OCI-LY1 (cell line): ENCODE measurements around the gene PVALEF.

Source experiments
- H2AFZ ChIP-seq: fragments of 200-600 bp; sonication (generic), shearing (Covaris generic); 2 replicates; pipeline ENCODE4 v1.6.0; 2014; ENCODE audit warnings: antibody characterized with exemption, mild to moderate bottlenecking, low read length
- H3F3A ChIP-seq: fragments of 200-600 bp; sonication (generic), shearing (Covaris generic); 2 replicates; pipeline ENCODE4 v1.6.0; 2014; ENCODE audit warnings: mild to moderate bottlenecking, antibody characterized with exemption, low read length, moderate library complexity; ENCODE audit not compliant: insufficient read depth
- H3K27ac ChIP-seq: fragments of 200-600 bp; sonication (generic); 2 replicates; pipeline ENCODE4 v1.5.1; 2014; ENCODE audit warnings: low read length, mixed run types, mild to moderate bottlenecking, low read depth; ENCODE audit not compliant: poor library complexity, severe bottlenecking
- H3K27me3 ChIP-seq: fragments of 200-600 bp; sonication (generic); 2 replicates; pipeline ENCODE4 v1.6.0; 2014; ENCODE audit warnings: antibody characterized with exemption, mild to moderate bottlenecking, low read length, moderate library complexity; ENCODE audit not compliant: insufficient read depth
- H3K36me3 ChIP-seq: fragments of 200-600 bp; sonication (generic); 2 replicates; pipeline ENCODE4 v1.6.1; 2014; ENCODE audit warnings: mild to moderate bottlenecking, antibody characterized with exemption, low read length, moderate library complexity, mixed read lengths; ENCODE audit not compliant: insufficient read depth
- H3K4me1 ChIP-seq: fragments of 200-600 bp; sonication (generic); 2 replicates; pipeline ENCODE4 v1.5.1; 2014; ENCODE audit warnings: mild to moderate bottlenecking, low read length, moderate library complexity; ENCODE audit not compliant: insufficient read depth, severe bottlenecking
- H3K4me2 ChIP-seq: fragments of 200-600 bp; sonication (generic), shearing (Covaris generic); 2 replicates; pipeline ENCODE4 v1.6.1; 2014; ENCODE audit warnings: low read length
- H3K4me3 ChIP-seq: fragments of 200-600 bp; sonication (generic); 2 replicates; pipeline ENCODE4 v1.5.1; 2014; ENCODE audit warnings: low read length, low read depth, mild to moderate bottlenecking, mixed read lengths; ENCODE audit not compliant: poor library complexity, severe bottlenecking
- H3K79me2 ChIP-seq: fragments of 200-600 bp; shearing (Covaris generic); 2 replicates; pipeline ENCODE4 v1.6.1; 2016; ENCODE audit warnings: mixed run types, low read length, mixed read lengths; ENCODE audit not compliant: insufficient read depth
- H3K9ac ChIP-seq: fragments of 200-600 bp; sonication (generic), shearing (Covaris generic); 2 replicates; pipeline ENCODE4 v1.6.1; 2014; ENCODE audit warnings: mild to moderate bottlenecking, low read length, mixed read lengths
- H3K9me2 ChIP-seq: fragments of 200-600 bp; sonication (generic), shearing (Covaris generic); 2 replicates; pipeline ENCODE4 v1.6.1; 2014; ENCODE audit warnings: low read depth, mild to moderate bottlenecking, low read length, mixed read lengths
- H3K9me3 ChIP-seq: fragments of 200-600 bp; shearing (Covaris generic); 2 replicates; pipeline ENCODE4 v1.6.1; 2014; ENCODE audit warnings: low read length, mixed read lengths
- H4K20me1 ChIP-seq: fragments of 200-600 bp; sonication (generic), shearing (Covaris generic); 2 replicates; pipeline ENCODE4 v1.6.0; 2016; ENCODE audit warnings: mild to moderate bottlenecking, low read length; ENCODE audit not compliant: insufficient read depth
- EZH2 ChIP-seq: fragments of 200-600 bp; sonication (generic), shearing (Covaris generic); IDR thresholded peaks from 2 replicates; pipeline ENCODE4 v1.8.0; 2017; ENCODE audit warnings: borderline replicate concordance, mixed run types, mild to moderate bottlenecking, antibody characterized with exemption, low read length, moderate library complexity, mixed read lengths
- TF ChIP-seq, protein P1 (sequence below): fragments of 200-600 bp; sonication (generic), shearing (Covaris generic); IDR thresholded peaks from 2 replicates; pipeline ENCODE4 v1.5.1; 2017; ENCODE audit warnings: mild to moderate bottlenecking, antibody characterized with exemption, low read length, moderate library complexity, mixed read lengths

The PVALEF gene

DNA sequence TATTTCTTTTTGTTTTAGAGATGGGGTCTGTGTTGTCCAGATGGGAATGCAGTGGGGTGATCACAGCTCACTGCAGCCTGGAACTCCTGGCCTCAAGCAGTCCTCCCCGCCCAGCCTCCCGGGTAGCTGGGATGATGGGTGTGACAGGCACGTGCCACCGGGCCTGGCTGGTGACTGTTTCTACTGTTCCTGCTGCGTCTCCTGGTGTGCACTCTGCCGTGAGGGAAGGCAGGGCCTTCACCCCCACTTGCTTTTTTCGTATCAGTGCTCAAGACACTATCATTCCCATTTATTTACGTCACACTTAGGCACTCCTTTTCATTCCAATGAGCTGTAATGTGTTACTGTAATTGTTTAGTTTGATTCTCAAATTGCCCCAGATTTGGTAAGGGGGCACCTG, 25.3 kb upstream of the PVALEF start:
- Histone ChIP-seq H3K9ac (no peak overlapping the region), H2AFZ (no peak overlapping the region), H3K27me3 (no peaks in the 10 kb centered on the region), H3K4me1 (no peaks in the 10 kb centered on the region), H3K27ac (no peak overlapping the region), H3K79me2 (no peaks in the 10 kb centered on the region), H3K9me2 (no peaks in the 10 kb centered on the region), H3K4me3 (no peak overlapping the region), H3K4me2 (no peak overlapping the region), H3K9me3 (no peaks in the 10 kb centered on the region), H3K36me3 (no peaks in the 10 kb centered on the region), H4K20me1 (no peaks in the 10 kb centered on the region), H3F3A (no peaks in the 10 kb centered on the region)
- TF ChIP-seq, protein P1, sequence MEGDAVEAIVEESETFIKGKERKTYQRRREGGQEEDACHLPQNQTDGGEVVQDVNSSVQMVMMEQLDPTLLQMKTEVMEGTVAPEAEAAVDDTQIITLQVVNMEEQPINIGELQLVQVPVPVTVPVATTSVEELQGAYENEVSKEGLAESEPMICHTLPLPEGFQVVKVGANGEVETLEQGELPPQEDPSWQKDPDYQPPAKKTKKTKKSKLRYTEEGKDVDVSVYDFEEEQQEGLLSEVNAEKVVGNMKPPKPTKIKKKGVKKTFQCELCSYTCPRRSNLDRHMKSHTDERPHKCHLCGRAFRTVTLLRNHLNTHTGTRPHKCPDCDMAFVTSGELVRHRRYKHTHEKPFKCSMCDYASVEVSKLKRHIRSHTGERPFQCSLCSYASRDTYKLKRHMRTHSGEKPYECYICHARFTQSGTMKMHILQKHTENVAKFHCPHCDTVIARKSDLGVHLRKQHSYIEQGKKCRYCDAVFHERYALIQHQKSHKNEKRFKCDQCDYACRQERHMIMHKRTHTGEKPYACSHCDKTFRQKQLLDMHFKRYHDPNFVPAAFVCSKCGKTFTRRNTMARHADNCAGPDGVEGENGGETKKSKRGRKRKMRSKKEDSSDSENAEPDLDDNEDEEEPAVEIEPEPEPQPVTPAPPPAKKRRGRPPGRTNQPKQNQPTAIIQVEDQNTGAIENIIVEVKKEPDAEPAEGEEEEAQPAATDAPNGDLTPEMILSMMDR = no peak
- no peak for TF ChIP-seq EZH2

DNA sequence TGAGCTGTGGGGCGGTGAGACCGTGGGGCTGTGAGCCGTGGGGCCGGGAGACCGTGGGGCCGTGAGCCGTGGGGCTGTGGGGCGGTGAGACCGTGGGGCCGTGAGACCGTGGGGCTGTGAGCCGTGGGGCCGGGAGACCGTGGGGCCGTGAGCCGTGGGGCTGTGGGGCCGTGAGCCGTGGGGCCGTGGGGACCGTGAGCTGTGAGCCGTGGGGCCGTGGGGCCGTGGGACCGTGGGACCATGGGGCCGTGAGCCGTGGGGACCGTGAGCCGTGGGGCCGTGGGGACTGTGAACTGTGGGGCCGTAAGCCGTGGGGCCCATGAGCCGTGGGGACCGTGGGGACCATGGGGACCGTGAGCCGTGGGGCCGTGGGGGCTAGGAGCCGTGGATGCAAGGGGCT, 24.6 kb upstream of the PVALEF start:
- Histone ChIP-seq H3K27me3 (no peaks in the 10 kb centered on the region), H3K79me2 (no peaks in the 10 kb centered on the region), H3K36me3 (no peaks in the 10 kb centered on the region), H3K9ac (no peak overlapping the region), H2AFZ (no peak overlapping the region), H3K9me3 (no peaks in the 10 kb centered on the region), H3K9me2 (no peaks in the 10 kb centered on the region), H3F3A (no peaks in the 10 kb centered on the region), H3K4me2 (no peak overlapping the region), H3K4me1 (no peaks in the 10 kb centered on the region), H4K20me1 (no peaks in the 10 kb centered on the region), H3K27ac (no peak overlapping the region), H3K4me3 (no peak overlapping the region)
- TF ChIP-seq EZH2 = no peak
- TF ChIP-seq, protein P1 = no peak

DNA sequence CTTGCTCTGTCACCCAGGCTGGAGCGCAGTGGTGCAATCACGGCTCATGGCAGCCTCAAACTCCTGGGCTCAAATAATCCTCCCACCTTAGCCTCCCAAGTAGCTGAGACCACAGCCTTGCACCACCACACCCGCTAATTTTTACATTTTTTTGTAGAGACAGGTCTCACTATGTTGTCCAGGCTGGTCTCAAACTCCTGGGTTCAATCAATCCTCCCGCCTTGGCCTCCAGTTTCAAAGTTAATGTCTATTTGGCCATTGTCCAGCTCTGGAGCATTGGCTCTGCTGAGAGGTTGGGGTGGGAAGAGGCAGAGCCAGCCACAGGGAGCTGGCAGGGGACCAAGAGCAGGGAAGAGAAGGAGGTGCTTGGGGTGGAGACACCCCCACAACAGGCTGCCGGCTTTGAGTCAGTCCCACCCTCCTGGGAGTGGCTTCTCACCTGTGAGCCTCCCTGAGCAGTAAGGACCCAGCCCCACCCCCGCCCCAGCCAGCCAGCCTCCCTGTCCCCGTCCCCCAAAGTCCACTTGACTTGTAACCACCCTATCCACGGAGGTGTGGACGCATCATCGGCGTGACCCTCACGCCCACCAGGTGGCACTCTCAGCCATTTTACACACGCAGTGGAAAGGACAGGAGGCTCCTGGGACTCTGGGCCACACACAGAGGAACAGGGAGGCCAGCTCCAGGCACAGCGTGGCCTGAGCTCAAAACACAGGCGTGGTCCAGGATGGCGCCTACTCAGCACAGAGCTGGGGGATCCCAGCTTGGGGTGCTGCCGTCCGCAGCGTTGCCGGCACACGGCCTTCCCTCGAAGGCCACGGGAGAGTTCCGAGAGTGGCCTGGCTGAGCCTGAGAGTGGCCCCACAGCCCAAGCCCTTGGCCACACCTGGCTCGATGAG, 22.8 kb upstream of the PVALEF start:
- Histone ChIP-seq H3K36me3 (no peaks in the 10 kb centered on the region), H3K9me2 (no peaks in the 10 kb centered on the region), H2AFZ (no peak overlapping the region), H3K79me2 (no peaks in the 10 kb centered on the region), H4K20me1 (no peaks in the 10 kb centered on the region), H3K27me3 (no peaks in the 10 kb centered on the region), H3F3A (no peaks in the 10 kb centered on the region), H3K9me3 (no peaks in the 10 kb centered on the region), H3K27ac (no peak overlapping the region), H3K4me2 (no peak overlapping the region), H3K4me1 (no peaks in the 10 kb centered on the region), H3K4me3 (no peak overlapping the region), H3K9ac (no peak overlapping the region)
- TF ChIP-seq, protein P1 = peak; percentile 61
- no peak for TF ChIP-seq EZH2
